Gastroesophageal sphincter (tissue), 3 donors: ENCODE results near the gene SLC29A4.

Experiments
- POLR2A ChIP-seq, 2 donors: fragments of 450-650 bp; IDR thresholded peaks; one replicate each; pipeline ENCODE4 v1.6.1; 2017; ENCODE audit warnings: antibody characterized with exemption in 2 of 2, mild to moderate bottlenecking in 2 of 2, moderate library complexity in 1 of 2
- TF ChIP-seq, protein P1 (sequence below), 4 experiments: fragments of 200-600 bp in 2 of 4; fragments of 450-650 bp in 2 of 4; sonication (generic) in 1 of 4; IDR thresholded peaks; one replicate each; pipeline ENCODE4 v1.5.1; 2017 to 2019; ENCODE audit warnings: antibody characterized with exemption in 4 of 4, mild to moderate bottlenecking in 2 of 4, moderate library complexity in 2 of 4

- TF ChIP-seq, protein P1, sequence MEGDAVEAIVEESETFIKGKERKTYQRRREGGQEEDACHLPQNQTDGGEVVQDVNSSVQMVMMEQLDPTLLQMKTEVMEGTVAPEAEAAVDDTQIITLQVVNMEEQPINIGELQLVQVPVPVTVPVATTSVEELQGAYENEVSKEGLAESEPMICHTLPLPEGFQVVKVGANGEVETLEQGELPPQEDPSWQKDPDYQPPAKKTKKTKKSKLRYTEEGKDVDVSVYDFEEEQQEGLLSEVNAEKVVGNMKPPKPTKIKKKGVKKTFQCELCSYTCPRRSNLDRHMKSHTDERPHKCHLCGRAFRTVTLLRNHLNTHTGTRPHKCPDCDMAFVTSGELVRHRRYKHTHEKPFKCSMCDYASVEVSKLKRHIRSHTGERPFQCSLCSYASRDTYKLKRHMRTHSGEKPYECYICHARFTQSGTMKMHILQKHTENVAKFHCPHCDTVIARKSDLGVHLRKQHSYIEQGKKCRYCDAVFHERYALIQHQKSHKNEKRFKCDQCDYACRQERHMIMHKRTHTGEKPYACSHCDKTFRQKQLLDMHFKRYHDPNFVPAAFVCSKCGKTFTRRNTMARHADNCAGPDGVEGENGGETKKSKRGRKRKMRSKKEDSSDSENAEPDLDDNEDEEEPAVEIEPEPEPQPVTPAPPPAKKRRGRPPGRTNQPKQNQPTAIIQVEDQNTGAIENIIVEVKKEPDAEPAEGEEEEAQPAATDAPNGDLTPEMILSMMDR (IDR thresholded peaks at IDR 0.05): no peak
- TF ChIP-seq POLR2A (IDR thresholded peaks at IDR 0.05): no peak
Measured at GRCh38 chr7:5344342-5344741, 61.6 kb downstream of the SLC29A4 start.
